Ovary (tissue), 9 donors: ENCODE data around the gene CFAP61. TPM values are rescaled to one million over a fixed set of nuclear protein-coding genes. Genes with fewer than 3 reads are reported as not detected.

Experiments
- DNase-seq, 5 donors: peaks; one replicate each; pipeline ENCODE4 v3.0.0-alpha.2; 2019 to 2020
- H3K27ac ChIP-seq, 2 donors: fragments of 200-600 bp; one replicate each; pipeline versions ENCODE4 v1.5.1 to v1.8.0; 2019 to 2022
- H3K27me3 ChIP-seq: fragments of 200-600 bp; one replicate; pipeline ENCODE4 v1.8.0; 2022
- H3K36me3 ChIP-seq: fragments of 200-600 bp; sonication (generic); one replicate; pipeline ENCODE4 v1.5.1; 2019
- H3K4me1 ChIP-seq: one replicate; pipeline ENCODE4 v1.8.1; 2013; ENCODE audit warnings: mild to moderate bottlenecking, moderate library complexity; ENCODE audit not compliant: insufficient read depth
- H3K4me3 ChIP-seq: fragments of 200-600 bp; sonication (generic); one replicate; pipeline ENCODE4 v1.5.1; 2017
- H3K9me3 ChIP-seq, 2 donors: fragments of 200-600 bp in 1 of 2; sonication (generic) in 1 of 2; one replicate each; pipeline versions ENCODE4 v1.5.1 to v1.8.1; 2013 to 2019; ENCODE audit warnings: mild to moderate bottlenecking in 1 of 2, moderate library complexity in 1 of 2
- CTCF ChIP-seq, 3 donors: fragments of 450-650 bp in 2 of 3; fragments of 200-600 bp in 1 of 3; IDR thresholded peaks; one replicate each; pipeline versions ENCODE4 v1.5.1 to v1.8.0; 2016 to 2022; ENCODE audit warnings: antibody characterized with exemption in 3 of 3, mild to moderate bottlenecking in 1 of 3
- EP300 ChIP-seq: sonication (generic); formaldehyde crosslinking; IDR thresholded peaks from one replicate; pipeline ENCODE4 v1.6.1; 2017; ENCODE audit warnings: antibody characterized with exemption
- POLR2A ChIP-seq: fragments of 450-650 bp; IDR thresholded peaks from one replicate; pipeline ENCODE4 v1.6.1; 2017; ENCODE audit warnings: antibody characterized with exemption, mild to moderate bottlenecking, moderate library complexity
- WGBS, 3 donors: extraction: QIAGEN DNeasy Blood & Tissue Kit in 1 of 3; methylation state at CpG; one replicate each; pipeline versions ENCODE4 v1.1.5 to v1.1.7; 2013 to 2017; 5-methylcytosine and 5-hydroxymethylcytosine counted together
- intact Hi-C, 4 donors: fragments of 100-400 bp; cut with DNase I; formaldehyde crosslinking; loops; one replicate each; pipeline versions ENCODE4 v1.11.0 to v1.15.1; 2022 to 2023
- polyA plus RNA-seq, 2 donors: library from polyadenylated mRNA; stranded (reverse); fragments of 200-250 nt in 1 of 2; fragments of 350-450 nt in 1 of 2; fragmentation: Illumina TruSeq in 1 of 2; extraction: RNeasy Lipid Tissue Mini Kit (QIAGEN cat#74804) in 1 of 2; gene quantifications; one replicate each; pipeline ENCODE4 v1.2.3, GENCODE V29; 2013 to 2014
- total RNA-seq, 7 donors: library from RNA; depleted of rRNA in 2 of 7; stranded (reverse); fragments of >200 nt in 2 of 7; fragmentation: NEBNext Ultra II Directional in 3 of 7; extraction: Animal tissue kit (Norgen Biotek cat#: 25700) in 3 of 7; gene quantifications; one replicate each; pipeline versions ENCODE4 v1.1.0 to v1.2.4, GENCODE V29; 2016 to 2023
- donor health status: DM: no; HTN: no; CAD: no; lungs with moderate emphysema.
- donor health status: DM: no; HTN: no; CAD: no.
- donor health status: Bipolar disorder and iron deficiency.
- donor health status: DM: yes; HTN: yes; CAD: no.
- donor health status: DM: no; HTN: no; CAD: no.
- donor health status: DM: yes; HTN: yes; CAD: no.

CFAP61 gene
- total and polyA plus RNA-seq, 9 donors: 0.12 to 13.1 (median 0.96) TPM; not detected in 1

DNA sequence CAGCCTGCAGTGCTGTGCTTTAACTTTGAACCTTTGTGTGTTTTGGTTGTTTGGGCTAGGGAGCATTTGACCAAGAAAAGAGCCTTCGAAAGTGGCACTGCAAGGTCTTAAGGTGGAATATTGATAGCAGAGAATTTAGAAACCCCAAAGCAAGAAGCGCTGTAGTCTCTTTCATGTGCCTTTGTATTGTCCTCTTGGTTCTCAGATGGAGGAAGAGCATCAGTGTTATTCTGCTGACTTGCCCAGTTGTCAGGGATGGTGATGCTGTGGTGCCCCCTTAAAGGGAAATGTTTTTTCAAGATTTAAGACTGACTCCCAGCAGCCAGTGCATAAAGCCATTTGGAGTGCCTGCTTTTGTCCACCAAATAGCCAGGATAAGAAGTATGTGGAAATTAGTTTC lies 212.9 kb downstream of the CFAP61 start:
- Histone ChIP-seq H3K4me1 (no peaks in the 10 kb centered on the region), H3K36me3 (no peaks in the 10 kb centered on the region), H3K9me3 (no peaks in the 10 kb centered on the region), H3K27ac (no peak overlapping the region), H3K4me3 (no peak overlapping the region), H3K27me3 (no peaks in the 10 kb centered on the region)
- WGBS, 3 donors: 48 to 60% (median 49%) methylated on average over 2 of the region's 2 CpGs
- TF ChIP-seq EP300 (no peak), POLR2A (no peak), CTCF (IDR thresholded peaks at IDR 0.05) (no peak)
- intact Hi-C loops: no loop called here
- DNase-seq: no peak

- intact Hi-C loops: no loop called here
- no peak for TF ChIP-seq EP300
Observed at GRCh38 chr20:20266552-20266951, 214.2 kb downstream of the CFAP61 start.

DNA sequence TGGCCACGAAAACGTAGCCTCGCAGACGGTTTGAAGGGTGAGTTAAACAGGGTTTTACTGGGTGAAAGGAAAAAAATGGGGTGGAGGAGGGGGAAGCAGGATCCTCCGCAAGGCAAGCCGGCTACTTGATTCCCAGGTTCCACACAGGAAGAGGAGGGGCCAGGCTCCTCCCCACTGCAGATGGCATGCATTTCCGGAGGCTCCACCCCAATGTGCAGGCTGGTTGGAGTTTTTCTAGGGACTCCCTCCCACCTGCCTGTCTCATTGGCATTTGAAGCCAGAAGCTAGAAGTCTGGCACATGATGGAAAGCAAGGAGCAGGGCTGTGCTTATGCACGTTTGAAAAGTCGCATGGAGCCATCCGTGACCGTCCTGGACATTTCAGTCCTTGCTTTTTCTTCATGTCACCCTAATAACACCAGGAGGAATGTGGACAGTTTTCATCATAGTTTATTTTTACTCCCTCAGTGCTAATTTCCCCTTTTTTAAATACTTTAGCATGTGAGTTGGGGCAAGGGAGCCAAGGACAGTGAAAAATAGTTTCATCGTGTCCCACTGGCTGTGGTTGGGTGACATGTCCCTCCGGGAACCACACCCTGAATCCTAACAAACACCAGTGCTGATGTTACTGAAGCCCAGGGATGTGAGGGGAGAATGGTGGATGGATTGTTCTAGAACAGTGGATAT lies 215.5 kb downstream of the CFAP61 start:
- intact Hi-C loops: no loop called here
- Histone ChIP-seq H3K9me3 (no peaks in the 10 kb centered on the region), H3K27me3 (no peaks in the 10 kb centered on the region), H3K4me3 (no peak overlapping the region), H3K36me3 (no peaks in the 10 kb centered on the region), H3K27ac (no peak overlapping the region), H3K4me1 (no peaks in the 10 kb centered on the region)
- 63 to 72% (median 64%) methylated on average over 13 of the region's 13 CpGs for WGBS, 3 donors
- no peak for DNase-seq
- TF ChIP-seq EP300 (no peak), POLR2A (no peak), CTCF (IDR thresholded peaks at IDR 0.05) (no peak)

More at GRCh38 chr20:20266552-20266951, 214.2 kb downstream of the CFAP61 start:
- WGBS, 3 donors: 78 to 83% (median 83%) methylated on average over 4 of the region's 4 CpGs
- Histone ChIP-seq H3K4me1 (no peaks in the 10 kb centered on the region), H3K27ac (no peak overlapping the region), H3K36me3 (no peaks in the 10 kb centered on the region), H3K4me3 (no peak overlapping the region), H3K9me3 (no peaks in the 10 kb centered on the region), H3K27me3 (no peaks in the 10 kb centered on the region)
- no peak for DNase-seq

DNA sequence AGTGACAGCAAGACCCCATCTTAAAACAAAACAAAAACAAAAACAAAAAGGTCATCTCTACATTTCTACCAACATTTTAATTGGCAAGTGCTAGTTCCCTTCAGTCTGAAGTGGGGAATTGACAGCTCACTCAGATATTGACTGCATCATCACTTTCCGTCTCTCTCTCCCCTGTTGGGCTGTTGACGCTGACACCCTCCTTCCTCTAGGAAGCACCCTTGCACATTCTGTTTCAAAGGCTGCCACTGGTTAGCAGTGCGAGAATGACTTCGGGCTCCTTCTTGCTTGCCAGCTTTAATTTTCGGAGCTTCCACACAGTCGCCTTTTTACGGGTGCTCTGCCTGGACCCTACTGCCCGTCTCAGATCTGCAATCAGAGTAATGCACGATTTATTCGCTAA lies 218.9 kb downstream of the CFAP61 start:
- 76 to 82% (median 79%) methylated on average over 10 of the region's 10 CpGs for WGBS, 3 donors
- TF ChIP-seq CTCF (IDR thresholded peaks at IDR 0.05) (no peak), POLR2A (no peak)

DNA sequence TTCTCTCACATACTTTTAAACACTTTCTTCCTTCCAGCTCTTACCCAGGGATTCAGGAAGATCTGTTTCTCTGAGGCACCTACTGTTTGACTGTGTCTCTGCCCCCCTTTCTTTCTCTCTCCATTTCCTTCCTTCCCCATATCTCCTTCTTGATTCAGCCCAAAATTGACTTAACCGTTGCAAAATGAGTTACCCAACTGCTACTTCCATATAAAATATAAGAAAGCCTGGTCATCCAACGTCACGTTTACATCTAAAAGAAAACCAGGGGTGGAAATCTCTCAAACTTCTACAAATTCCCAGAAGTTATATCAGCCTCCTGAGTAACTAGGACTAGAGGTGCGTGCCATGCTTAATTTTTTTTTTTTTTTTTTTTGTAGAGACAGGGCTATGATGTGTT lies 220.4 kb downstream of the CFAP61 start:
- Histone ChIP-seq H3K36me3 (no peaks in the 10 kb centered on the region), H3K4me3 (no peak overlapping the region), H3K27me3 (no peaks in the 10 kb centered on the region), H3K9me3 (no peaks in the 10 kb centered on the region), H3K27ac (no peak overlapping the region), H3K4me1 (no peaks in the 10 kb centered on the region)
- intact Hi-C loops: no loop called here
- TF ChIP-seq CTCF (IDR thresholded peaks at IDR 0.05) (no peak), POLR2A (no peak), EP300 (no peak)
- DNase-seq: no peak
- WGBS, 3 donors: 82 to 88% (median 84%) methylated on average over 4 of the region's 4 CpGs

More for the DNA sequence above, 218.9 kb downstream of the CFAP61 start:
- no peaks in the 10 kb centered on the region for H3K4me1 ChIP-seq
- H3K36me3 ChIP-seq: no peaks in the 10 kb centered on the region
- H3K27ac ChIP-seq: no peak overlapping the region
- intact Hi-C loops: no loop called here
- no peaks in the 10 kb centered on the region for H3K27me3 ChIP-seq
- no peak overlapping the region for H3K4me3 ChIP-seq
- no peak for DNase-seq
- H3K9me3 ChIP-seq: no peaks in the 10 kb centered on the region
